Measurements from ENCODE around the gene PPP1R12A.

Gene PPP1R12A

DNA sequence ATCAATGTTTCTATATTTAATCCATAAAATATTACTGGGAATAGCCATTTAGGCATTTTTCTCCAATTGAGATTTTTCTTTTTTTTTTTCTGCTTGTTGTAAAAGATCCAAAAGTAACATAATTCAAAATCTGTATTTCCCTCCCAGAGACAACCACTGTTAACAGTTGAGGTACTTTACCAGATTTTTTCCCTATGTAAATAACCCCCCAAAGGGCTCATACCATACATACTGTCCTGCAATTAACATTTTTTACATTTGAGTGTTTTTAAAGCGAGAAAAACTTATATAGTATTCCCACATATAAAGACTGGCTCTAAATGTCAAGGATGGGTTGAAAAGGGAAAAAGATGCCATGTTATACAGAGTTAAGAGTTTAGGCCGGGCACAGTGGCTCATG lies 18.1 kb downstream of the PPP1R12A start:
- TF ChIP-seq, protein P1, sequence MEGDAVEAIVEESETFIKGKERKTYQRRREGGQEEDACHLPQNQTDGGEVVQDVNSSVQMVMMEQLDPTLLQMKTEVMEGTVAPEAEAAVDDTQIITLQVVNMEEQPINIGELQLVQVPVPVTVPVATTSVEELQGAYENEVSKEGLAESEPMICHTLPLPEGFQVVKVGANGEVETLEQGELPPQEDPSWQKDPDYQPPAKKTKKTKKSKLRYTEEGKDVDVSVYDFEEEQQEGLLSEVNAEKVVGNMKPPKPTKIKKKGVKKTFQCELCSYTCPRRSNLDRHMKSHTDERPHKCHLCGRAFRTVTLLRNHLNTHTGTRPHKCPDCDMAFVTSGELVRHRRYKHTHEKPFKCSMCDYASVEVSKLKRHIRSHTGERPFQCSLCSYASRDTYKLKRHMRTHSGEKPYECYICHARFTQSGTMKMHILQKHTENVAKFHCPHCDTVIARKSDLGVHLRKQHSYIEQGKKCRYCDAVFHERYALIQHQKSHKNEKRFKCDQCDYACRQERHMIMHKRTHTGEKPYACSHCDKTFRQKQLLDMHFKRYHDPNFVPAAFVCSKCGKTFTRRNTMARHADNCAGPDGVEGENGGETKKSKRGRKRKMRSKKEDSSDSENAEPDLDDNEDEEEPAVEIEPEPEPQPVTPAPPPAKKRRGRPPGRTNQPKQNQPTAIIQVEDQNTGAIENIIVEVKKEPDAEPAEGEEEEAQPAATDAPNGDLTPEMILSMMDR (IDR thresholded peaks at IDR 0.05; ENCODE audit: low read length, missing control alignments), result no peak
- no peak overlapping the region for H3K4me3 ChIP-seq (replicated peaks; ENCODE audit: low read depth, low read length)
- no peak for DNase-seq (ENCODE audit: low read depth)

DNA sequence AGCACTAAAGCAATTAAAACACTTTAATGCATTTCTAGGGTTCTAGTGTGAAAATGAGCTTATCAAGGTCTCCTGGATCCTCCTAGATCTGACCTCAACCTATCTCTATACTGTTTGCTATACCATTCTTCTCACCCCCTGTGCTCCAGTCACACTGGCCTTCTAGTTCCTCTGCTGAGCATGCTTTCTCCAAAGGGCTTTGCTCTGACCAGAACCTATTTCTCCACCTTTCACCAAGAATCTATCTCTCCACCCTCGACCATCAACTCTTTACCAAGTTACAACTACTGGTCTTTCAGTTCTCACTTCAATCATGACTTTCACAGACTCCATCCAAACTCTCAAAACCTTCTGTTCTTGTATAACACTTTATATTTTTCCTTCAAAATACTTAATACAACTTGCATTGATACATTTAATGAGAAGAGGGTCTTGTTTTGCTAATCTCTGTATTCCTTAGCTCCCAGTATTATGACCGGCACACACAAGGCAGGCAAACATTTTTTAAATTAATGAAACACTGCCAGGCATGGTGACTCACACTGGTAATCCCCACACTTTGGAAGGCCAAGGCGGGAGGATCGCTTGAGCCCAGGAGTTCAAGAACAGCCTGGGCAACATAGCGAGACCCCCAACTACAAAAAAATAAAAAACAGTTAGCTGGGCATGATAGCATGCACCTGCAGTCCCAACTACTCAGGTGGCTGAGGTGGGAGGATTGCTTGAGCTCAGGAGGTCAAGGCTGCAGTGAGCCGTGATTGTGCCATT lies 22.8 kb downstream of the PPP1R12A start:
- no peak overlapping the region for H3K4me3 ChIP-seq (replicated peaks; ENCODE audit: low read depth, low read length)
- TF ChIP-seq, protein P1 (IDR thresholded peaks at IDR 0.05; ENCODE audit: low read length, missing control alignments), result no peak
- peak; percentile 43 for DNase-seq (ENCODE audit: low read depth)

DNA sequence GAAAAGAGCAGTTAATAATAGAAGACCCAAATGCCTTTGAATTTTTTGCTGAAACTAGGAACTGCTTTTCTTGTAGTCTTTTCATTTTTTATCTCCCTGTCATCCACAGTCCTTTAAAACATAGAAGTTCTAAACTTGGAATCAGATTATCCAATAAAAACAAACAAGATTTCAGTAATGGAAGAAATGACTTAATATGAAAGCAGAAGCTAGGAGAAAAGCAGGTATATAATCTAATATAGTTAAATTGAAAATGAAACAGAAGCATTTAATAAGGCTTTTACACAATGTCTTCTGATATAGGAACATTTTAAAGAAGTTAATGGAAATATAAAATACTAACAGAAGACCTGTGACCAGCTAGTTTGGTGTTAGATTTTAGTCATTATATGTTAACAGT lies 26.5 kb downstream of the PPP1R12A start:
- no peak for DNase-seq (ENCODE audit: low read depth)
- TF ChIP-seq, protein P1 (IDR thresholded peaks at IDR 0.05; ENCODE audit: low read length, missing control alignments), result no peak
- no peak overlapping the region for H3K4me3 ChIP-seq (replicated peaks; ENCODE audit: low read depth, low read length)

DNA sequence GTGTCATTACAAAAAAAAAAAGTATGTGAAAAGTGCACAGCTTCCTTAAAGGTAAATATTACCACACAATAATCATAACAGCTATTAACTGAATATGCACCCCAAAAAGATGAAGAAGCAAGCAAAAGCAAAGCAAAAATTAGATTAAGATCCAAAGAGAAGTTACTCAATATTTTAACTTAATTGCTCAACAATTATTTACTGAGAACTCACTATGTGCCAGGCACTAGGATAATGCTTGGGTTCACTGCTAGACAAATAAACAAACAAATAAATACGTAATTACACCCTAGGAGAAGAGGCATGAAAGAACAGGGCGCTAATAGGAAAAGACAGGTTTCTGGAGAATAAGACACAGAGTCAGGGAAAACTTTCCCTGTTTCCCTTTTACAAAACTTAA lies 33.4 kb downstream of the PPP1R12A start:
- no peak overlapping the region for H3K4me3 ChIP-seq (replicated peaks; ENCODE audit: low read depth, low read length)
- DNase-seq (ENCODE audit: low read depth), result no peak
- TF ChIP-seq, protein P1 (IDR thresholded peaks at IDR 0.05; ENCODE audit: low read length, missing control alignments), result no peak

DNA sequence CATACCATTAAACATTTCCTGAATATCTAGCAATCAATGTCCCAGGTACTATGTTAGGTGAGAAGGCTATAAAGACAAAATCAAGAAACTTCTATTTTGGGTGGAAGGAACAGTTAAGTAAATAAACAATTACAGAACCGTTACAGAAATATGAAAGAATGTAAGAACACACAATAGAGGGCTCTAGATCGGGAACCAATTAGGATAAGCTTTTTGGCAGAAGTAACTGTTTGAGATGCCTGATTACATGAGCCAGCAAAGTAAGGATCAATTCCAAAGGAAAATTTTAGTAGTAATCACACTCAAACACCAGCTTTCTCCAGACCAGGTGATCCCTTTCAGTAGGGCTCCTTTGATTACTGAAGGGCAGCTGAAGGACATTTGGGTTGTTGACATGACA lies 33.9 kb downstream of the PPP1R12A start:
- TF ChIP-seq, protein P1 (IDR thresholded peaks at IDR 0.05; ENCODE audit: low read length, missing control alignments), result no peak
- no peak for DNase-seq (ENCODE audit: low read depth)
- H3K4me3 ChIP-seq (replicated peaks; ENCODE audit: low read depth, low read length), result no peak overlapping the region

DNA sequence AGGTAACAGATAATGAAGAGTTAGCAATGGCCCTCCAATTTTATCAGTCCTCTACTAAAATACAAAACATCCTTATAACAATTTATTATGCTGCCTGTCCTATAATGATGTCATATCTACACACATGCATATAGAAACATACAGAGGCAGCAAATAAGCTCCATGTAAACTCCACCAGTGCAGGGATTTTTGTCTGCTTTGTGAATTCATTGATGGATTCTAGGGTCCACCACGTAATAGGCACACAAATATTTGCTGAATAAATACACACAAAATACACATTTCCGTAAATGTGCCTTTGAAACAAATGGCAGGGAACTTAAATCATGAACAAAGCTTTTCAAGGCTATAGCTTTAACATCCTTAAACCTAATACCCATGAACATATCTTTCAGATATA lies 34.7 kb downstream of the PPP1R12A start:
- H3K4me3 ChIP-seq (replicated peaks; ENCODE audit: low read depth, low read length), result no peak overlapping the region
- DNase-seq (ENCODE audit: low read depth), result no peak
- TF ChIP-seq, protein P1 (IDR thresholded peaks at IDR 0.05; ENCODE audit: low read length, missing control alignments), result no peak

- peak; percentile 90 for DNase-seq (ENCODE audit: low read depth)
- H3K4me3 ChIP-seq (replicated peaks; ENCODE audit: low read depth, low read length), result no peak overlapping the region
- TF ChIP-seq, protein P1 (IDR thresholded peaks at IDR 0.05; ENCODE audit: low read length, missing control alignments), result no peak
Observed at GRCh38 chr12:79897617-79898016, 37.3 kb downstream of the PPP1R12A start.
